ENCODE measurements around the gene TNIK.

Gene TNIK

GRCh38 chr3:171362575-171362974, 97.6 kb downstream of the TNIK start:
- no peak for DNase-seq (ENCODE audit: low read depth in 2 of 2)

GRCh38 chr3:171358881-171359198, 101.4 kb downstream of the TNIK start:
- no peak for DNase-seq (ENCODE audit: low read depth in 2 of 2)

GRCh38 chr3:171358181-171358880, 101.9 kb downstream of the TNIK start:
- DNase-seq (ENCODE audit: low read depth in 2 of 2) = no peak

- no peak for DNase-seq (ENCODE audit: low read depth in 2 of 2)
Measured at GRCh38 chr3:171357721-171358120, 102.5 kb downstream of the TNIK start.

GRCh38 chr3:171356251-171356650, 104.0 kb downstream of the TNIK start:
- DNase-seq (ENCODE audit: low read depth in 2 of 2) = no peak

- no peak for DNase-seq (ENCODE audit: low read depth in 2 of 2)
Measured at GRCh38 chr3:171354706-171355582, 105.3 kb downstream of the TNIK start.

GRCh38 chr3:171354049-171354705, 106.0 kb downstream of the TNIK start:
- DNase-seq (ENCODE audit: low read depth in 2 of 2) = no peak

GRCh38 chr3:171353423-171353822, 106.8 kb downstream of the TNIK start:
- DNase-seq (ENCODE audit: low read depth in 2 of 2) = no peak

GRCh38 chr3:171352387-171352935, 107.7 kb downstream of the TNIK start:
- no peak for DNase-seq (ENCODE audit: low read depth in 2 of 2)

GRCh38 chr3:171351676-171352075, 108.5 kb downstream of the TNIK start:
- DNase-seq (ENCODE audit: low read depth in 2 of 2) = no peak

GRCh38 chr3:171350364-171350763, 109.8 kb downstream of the TNIK start:
- no peak for DNase-seq (ENCODE audit: low read depth in 2 of 2)

- no peak for DNase-seq (ENCODE audit: low read depth in 2 of 2)
Measured at GRCh38 chr3:171349392-171349791, 110.8 kb downstream of the TNIK start.

- DNase-seq (ENCODE audit: low read depth in 2 of 2) = no peak
Measured at GRCh38 chr3:171348121-171348520, 112.1 kb downstream of the TNIK start.

- no peak for DNase-seq (ENCODE audit: low read depth in 2 of 2)
Measured at GRCh38 chr3:171347301-171348039, 112.7 kb downstream of the TNIK start.

- no peak for DNase-seq (ENCODE audit: low read depth in 2 of 2)
Measured at GRCh38 chr3:171346582-171347300, 113.5 kb downstream of the TNIK start.

GRCh38 chr3:171346019-171346418, 114.2 kb downstream of the TNIK start:
- DNase-seq (ENCODE audit: low read depth in 2 of 2) = no peak

GRCh38 chr3:171345107-171345843, 114.9 kb downstream of the TNIK start:
- DNase-seq (ENCODE audit: low read depth in 2 of 2) = no peak

GRCh38 chr3:171343693-171344092, 116.5 kb downstream of the TNIK start:
- DNase-seq (ENCODE audit: low read depth in 2 of 2) = no peak

GRCh38 chr3:171342783-171343420, 117.3 kb downstream of the TNIK start:
- no peak for DNase-seq (ENCODE audit: low read depth in 2 of 2)

- no peak for DNase-seq (ENCODE audit: low read depth in 2 of 2)
Measured at GRCh38 chr3:171342200-171342599, 118.0 kb downstream of the TNIK start.

All from stimulated activated CD4-positive, alpha-beta T cell treated with anti-CD3 and anti-CD28 coated beads, Interleukin-1b, Interleukin-23, amount 100 ng/mL, for 1 hour (primary cell).